AG10803 (cell line): Measurements from ENCODE around the gene PERM1.

Experiments
- DNase-seq: peaks from one replicate; pipeline ENCODE4 v3.0.0; 2010; ENCODE audit warnings: low read depth
- H3K4me3 ChIP-seq: 2 replicates; pipeline ENCODE4 v1.5.1; 2011; ENCODE audit warnings: mild to moderate bottlenecking, low read length, control low read depth
- TF ChIP-seq, protein P1 (sequence below): conservative IDR thresholded peaks from 2 replicates; pipeline ENCODE4 v1.5.1; 2011; ENCODE audit warnings: mild to moderate bottlenecking, low read length, control low read depth, inconsistent platforms

PERM1 gene

DNA sequence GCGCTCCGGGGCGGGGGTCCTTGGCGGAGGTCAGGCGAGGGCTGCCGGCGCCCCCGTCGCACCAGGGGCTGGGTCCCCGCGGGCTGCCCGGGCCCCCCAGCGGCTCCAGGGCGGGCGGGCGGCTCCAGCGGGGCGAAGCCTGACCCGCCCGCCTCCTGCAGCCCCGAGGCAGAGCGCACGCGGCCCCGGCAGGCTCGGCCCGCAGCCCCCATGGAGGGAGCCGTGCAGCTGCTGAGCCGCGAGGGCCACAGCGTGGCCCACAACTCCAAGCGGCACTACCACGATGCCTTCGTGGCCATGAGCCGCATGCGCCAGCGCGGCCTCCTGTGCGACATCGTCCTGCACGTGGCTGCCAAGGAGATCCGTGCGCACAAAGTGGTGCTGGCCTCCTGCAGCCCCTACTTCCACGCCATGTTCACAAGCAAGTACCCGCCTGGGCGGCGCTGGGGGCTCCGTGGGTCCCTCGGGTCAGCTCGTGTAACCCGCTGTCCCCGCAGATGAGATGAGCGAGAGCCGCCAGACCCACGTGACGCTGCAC, 20.7 kb downstream of the PERM1 start:
- TF ChIP-seq, protein P1, sequence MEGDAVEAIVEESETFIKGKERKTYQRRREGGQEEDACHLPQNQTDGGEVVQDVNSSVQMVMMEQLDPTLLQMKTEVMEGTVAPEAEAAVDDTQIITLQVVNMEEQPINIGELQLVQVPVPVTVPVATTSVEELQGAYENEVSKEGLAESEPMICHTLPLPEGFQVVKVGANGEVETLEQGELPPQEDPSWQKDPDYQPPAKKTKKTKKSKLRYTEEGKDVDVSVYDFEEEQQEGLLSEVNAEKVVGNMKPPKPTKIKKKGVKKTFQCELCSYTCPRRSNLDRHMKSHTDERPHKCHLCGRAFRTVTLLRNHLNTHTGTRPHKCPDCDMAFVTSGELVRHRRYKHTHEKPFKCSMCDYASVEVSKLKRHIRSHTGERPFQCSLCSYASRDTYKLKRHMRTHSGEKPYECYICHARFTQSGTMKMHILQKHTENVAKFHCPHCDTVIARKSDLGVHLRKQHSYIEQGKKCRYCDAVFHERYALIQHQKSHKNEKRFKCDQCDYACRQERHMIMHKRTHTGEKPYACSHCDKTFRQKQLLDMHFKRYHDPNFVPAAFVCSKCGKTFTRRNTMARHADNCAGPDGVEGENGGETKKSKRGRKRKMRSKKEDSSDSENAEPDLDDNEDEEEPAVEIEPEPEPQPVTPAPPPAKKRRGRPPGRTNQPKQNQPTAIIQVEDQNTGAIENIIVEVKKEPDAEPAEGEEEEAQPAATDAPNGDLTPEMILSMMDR = no peak
- peak overlapping the region; percentile 54 for H3K4me3 ChIP-seq
- DNase-seq = no peak

DNA sequence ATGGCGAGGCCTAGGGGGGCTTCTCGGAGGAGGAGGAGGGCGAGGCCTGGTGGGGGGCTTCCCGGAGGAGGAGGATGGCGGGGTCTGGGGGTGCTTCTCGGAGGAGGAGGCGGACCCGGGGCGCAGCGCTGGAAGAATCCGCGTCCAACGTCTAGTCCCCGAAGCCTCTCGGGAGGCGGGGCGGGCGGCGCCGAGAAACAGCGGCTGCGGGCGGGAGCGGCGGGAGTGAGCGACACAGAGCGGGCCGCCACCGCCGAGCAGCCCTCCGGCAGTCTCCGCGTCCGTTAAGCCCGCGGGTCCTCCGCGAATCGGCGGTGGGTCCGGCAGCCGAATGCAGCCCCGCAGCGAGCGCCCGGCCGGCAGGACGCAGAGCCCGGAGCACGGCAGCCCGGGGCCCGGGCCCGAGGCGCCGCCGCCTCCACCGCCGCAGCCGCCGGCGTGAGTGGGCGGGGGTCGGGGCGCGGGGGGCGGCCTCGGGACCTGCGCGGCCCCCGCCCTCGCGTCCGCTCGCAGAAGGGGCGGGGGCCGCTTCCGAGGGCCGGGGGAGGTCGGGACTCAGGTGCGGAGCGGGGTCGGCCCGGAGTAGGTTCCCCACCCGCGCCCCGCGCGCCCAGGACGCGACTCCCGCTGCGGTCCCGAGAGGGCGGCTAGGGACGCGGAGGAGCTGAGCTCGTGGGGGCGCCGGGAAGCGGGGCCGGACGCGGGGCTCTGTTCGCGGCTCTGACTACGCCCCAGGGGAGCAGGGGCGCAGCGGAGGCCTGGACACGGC, 21.3 kb downstream of the PERM1 start, which contains the start of gene KLHL17:
TSS of gene KLHL17 (plus strand) at position 222 of the 769 bp plus-strand sequence. CDS start at position 332, 110 bp downstream.
- peak; percentile 70 for DNase-seq
- TF ChIP-seq, protein P1 = no peak
- peak within 1 kb of the TSS; percentile 54 for H3K4me3 ChIP-seq

DNA sequence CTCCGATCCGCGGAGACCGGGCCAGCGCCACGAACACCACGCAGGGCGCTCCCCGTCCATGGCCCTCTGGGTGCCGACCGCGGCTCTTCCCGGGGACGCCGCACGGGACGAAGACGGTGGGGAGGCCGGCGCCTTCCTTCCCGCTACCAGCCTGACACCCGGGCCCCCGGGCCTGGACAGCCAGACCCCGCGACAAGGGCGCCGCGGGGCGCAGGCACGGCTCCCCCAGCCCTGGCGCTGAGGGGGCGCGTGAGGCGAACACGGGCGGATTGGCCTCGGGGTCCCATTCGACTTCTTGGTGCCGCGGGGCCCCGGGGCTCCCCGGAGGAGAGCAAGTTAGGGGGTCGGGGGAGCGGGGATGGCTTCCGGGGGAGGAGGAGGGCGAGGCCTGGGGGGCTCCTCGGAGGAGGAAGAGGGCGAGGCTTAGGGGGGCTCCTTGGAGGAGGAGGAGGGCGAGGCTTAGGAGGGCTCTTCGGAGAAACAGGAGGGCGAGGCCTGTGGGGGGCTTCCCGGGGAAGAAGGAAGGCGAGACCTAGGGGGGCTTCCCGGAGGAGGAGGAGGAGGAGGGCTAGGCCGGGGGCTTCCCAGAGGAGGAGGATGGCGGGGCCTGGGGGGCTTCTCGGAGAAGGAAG, 22.0 kb downstream of the PERM1 start:
- no peak for DNase-seq
- peak overlapping the region; percentile 54 for H3K4me3 ChIP-seq
- TF ChIP-seq, protein P1 = no peak

DNA sequence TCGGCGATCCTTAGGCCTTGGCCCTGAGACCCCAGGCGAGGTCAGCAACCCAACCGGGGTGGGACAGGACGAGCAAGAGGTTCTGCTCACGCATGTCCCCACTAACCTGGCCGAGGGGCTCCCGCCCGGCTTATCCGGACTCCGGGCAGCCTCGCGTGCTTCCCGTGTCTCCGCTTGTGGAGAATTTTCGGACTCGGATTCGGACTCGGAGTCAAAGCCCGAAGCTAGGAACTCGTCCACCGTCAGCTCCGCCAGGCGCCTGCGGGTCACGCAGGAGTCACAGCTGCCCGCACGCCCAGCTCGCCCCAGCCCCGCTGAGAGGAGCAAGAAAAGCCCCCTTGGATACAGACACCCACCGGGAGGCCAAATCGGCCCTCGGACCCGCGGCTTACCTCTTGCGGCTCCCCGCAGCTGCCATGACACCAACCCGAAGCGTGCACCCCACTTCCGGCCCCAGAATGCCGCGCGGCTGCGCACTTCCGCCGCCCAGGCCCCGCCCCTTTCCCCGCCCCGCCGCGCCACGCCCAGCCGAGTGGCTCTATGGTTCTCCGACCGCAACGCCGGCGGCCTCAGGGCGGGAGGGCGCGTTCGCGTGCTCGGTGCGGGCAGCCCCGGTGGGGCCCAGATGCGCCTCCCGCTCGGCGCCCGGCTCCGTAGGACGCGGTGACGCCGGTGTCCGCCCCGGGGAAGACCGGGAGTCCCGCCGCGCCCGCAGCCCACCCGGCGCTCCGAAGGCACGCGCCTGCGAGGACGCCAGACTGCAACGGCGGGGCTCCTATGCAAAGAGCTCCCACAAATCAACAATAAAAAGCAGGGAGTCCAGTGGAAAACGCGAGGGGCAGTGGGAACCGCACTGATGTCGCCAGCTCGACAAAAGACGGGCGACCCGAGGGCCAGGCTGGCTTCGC, 22.8 kb downstream of the PERM1 start, which contains the start of gene NOC2L:
TSS of gene NOC2L (minus strand) at position 434 of the 908 bp plus-strand sequence. CDS start at position 418, 16 bp downstream.
- peak within 1 kb of the TSS; percentile 99 for H3K4me3 ChIP-seq
- DNase-seq = peak; percentile 85
- TF ChIP-seq, protein P1 = no peak

DNA sequence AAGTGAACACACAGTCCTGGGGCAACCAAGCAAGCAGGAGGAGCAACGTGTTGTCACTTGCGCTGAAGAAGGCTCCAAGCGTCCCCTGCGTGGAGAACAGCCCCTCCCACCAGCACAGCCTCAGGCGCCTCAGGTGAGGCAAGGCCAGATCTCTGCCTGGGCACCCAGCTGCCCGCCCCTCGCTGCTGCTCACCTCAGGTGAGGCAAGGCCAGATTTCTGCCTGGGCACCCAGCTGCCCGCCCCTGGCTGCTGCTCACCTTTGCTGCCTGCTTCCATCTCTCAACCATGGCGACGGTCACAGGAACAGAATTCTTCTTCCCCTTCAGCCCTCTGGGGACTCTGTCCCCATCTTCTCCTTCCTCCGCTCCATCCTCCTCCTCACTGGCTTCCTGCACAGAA, 25.3 kb downstream of the PERM1 start:
- TF ChIP-seq, protein P1 = no peak
- DNase-seq = no peak

DNA sequence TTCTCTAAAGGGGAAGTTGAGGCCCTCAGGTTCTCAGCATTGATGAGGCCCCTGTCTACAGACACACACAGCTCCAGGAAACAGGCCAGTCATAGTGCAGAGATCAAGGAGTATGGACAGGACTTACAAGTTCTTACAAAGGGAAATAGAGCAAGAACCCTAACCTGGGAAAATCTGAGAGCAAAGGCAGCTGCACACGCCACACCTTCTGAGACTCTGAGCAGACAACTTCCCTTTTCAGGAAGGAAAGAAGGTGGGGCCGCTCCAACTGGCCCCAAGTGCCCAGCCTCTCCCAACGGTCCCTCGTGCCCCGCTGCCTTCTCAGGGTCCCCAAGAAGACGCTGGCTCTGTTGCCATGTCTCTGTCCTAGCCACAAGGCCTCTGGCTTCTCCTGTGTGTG, 26.4 kb downstream of the PERM1 start:
- TF ChIP-seq, protein P1 = no peak
- H3K4me3 ChIP-seq = no peak overlapping the region
- DNase-seq = no peak

More for the DNA sequence above, 25.3 kb downstream of the PERM1 start:
- H3K4me3 ChIP-seq = no peak overlapping the region
